ENCODE measurements around the gene EPRS1.

GRCh38 chr1:220001095-220001501 is 45.2 kb downstream of the EPRS1 start:
- TF ChIP-seq CTCF (IDR thresholded peaks at IDR 0.05; ENCODE audit: low read depth, low read length) (no peak), EZH2phosphoT487 (IDR thresholded peaks at IDR 0.05; ENCODE audit: low read depth) (no peak)
